Amniotic stem cell (primary cell): ENCODE measurements around the gene KHDC1.
"Not testable (repeated sequence)": the region's sequence is repeated elsewhere in the genome, so short reads cannot be mapped to it uniquely, and the experiment has no call there.

Source experiments
- DNase-seq: peaks from one replicate; lab custom pipeline; 2025; lab: John Stamatoyannopoulos, UW

The KHDC1 gene

GRCh38 chr6:73262671-73263569 is at the start of gene KHDC1:
Gene KHDC1, minus strand, starts transcription at chr6:73263196. Its CDS starts 20,679 bp downstream, at chr6:73242517.
- no peak for DNase-seq

GRCh38 chr6:73310503-73310845 is 47.5 kb upstream of the KHDC1 start:
- DNase-seq = not testable (repeated sequence)

- peak; percentile 67 for DNase-seq
Measured at GRCh38 chr6:73309785-73310502, 46.9 kb upstream of the KHDC1 start.

- DNase-seq = no peak
Measured at GRCh38 chr6:73309535-73309784, 46.5 kb upstream of the KHDC1 start.

GRCh38 chr6:73308712-73309534 is 45.9 kb upstream of the KHDC1 start:
- DNase-seq = no peak

GRCh38 chr6:73303773-73304172 is 40.8 kb upstream of the KHDC1 start:
- DNase-seq = not testable (repeated sequence)

GRCh38 chr6:73302339-73302738 is 39.3 kb upstream of the KHDC1 start:
- no peak for DNase-seq

GRCh38 chr6:73299151-73299971 is 36.4 kb upstream of the KHDC1 start:
- DNase-seq = no peak

- DNase-seq = no peak
Measured at GRCh38 chr6:73293331-73293730, 30.3 kb upstream of the KHDC1 start.

- no peak for DNase-seq
Measured at GRCh38 chr6:73290435-73290834, 27.4 kb upstream of the KHDC1 start.

GRCh38 chr6:73286752-73287151 is 23.8 kb upstream of the KHDC1 start:
- DNase-seq = no peak

GRCh38 chr6:73285674-73286283 is 22.8 kb upstream of the KHDC1 start:
- peak; percentile 64 for DNase-seq

- DNase-seq = no peak
Measured at GRCh38 chr6:73282871-73283270, 19.9 kb upstream of the KHDC1 start.

GRCh38 chr6:73281684-73282083 is 18.7 kb upstream of the KHDC1 start:
- DNase-seq = not testable (repeated sequence)

GRCh38 chr6:73269296-73269695 is 6.3 kb upstream of the KHDC1 start:
- not testable (repeated sequence) for DNase-seq

- not testable (repeated sequence) for DNase-seq
Measured at GRCh38 chr6:73268896-73269295, 5.9 kb upstream of the KHDC1 start.

GRCh38 chr6:73264446-73264845 is 1.4 kb upstream of the KHDC1 start:
- no peak for DNase-seq

- DNase-seq = no peak
Measured at GRCh38 chr6:73263570-73263909, 544 bp upstream of the KHDC1 start.

- DNase-seq = no peak
Measured at GRCh38 chr6:73258721-73259120, 4.3 kb downstream of the KHDC1 start.

- DNase-seq = not testable (repeated sequence)
Measured at GRCh38 chr6:73254323-73254722, 8.7 kb downstream of the KHDC1 start.

GRCh38 chr6:73252703-73253102 is 10.3 kb downstream of the KHDC1 start:
- DNase-seq = no peak
